Measurements from ENCODE around the gene FBH1. TPM values are rescaled to one million over a fixed set of nuclear protein-coding genes. Genes with fewer than 3 reads are reported as not detected.

The FBH1 gene
- polyA plus RNA-seq, 1 donor: 70.5 TPM

- H3K4me1 ChIP-seq (ENCODE audit: control insufficient read depth, insufficient read depth, low read length): no peaks in the 10 kb centered on the region
- H3K27me3 ChIP-seq (ENCODE audit: control insufficient read depth, insufficient read depth, low read length): no peaks in the 10 kb centered on the region
- peaks cover 12% of the 10 kb centered on the region for H3K36me3 ChIP-seq (ENCODE audit: control insufficient read depth, insufficient read depth, low read length)
- no peak overlapping the region for H3K27ac ChIP-seq (ENCODE audit: low read length)
- DNase-seq: no peak
- H3K9me3 ChIP-seq (ENCODE audit: control insufficient read depth, low read depth, low read length): no peaks in the 10 kb centered on the region
- WGBS (ENCODE audit: insufficient coverage, low lambda C conversion rate): no CpG with 5 or more reads among the region's 7 CpGs
- H3K4me3 ChIP-seq (ENCODE audit: low read length): no peak overlapping the region
These were observed 73.0 kb downstream of the FBH1 start for GRCh38 chr10:5963071-5963470.

- no peaks in the 10 kb centered on the region for H3K4me1 ChIP-seq (ENCODE audit: control insufficient read depth, insufficient read depth, low read length)
- peaks cover 12% of the 10 kb centered on the region for H3K36me3 ChIP-seq (ENCODE audit: control insufficient read depth, insufficient read depth, low read length)
- no peaks in the 10 kb centered on the region for H3K27me3 ChIP-seq (ENCODE audit: control insufficient read depth, insufficient read depth, low read length)
- H3K9me3 ChIP-seq (ENCODE audit: control insufficient read depth, low read depth, low read length): no peaks in the 10 kb centered on the region
- no peak overlapping the region for H3K27ac ChIP-seq (ENCODE audit: low read length)
- no peak for DNase-seq
- no peak overlapping the region for H3K4me3 ChIP-seq (ENCODE audit: low read length)
- 100% methylated on average over 1 of the region's 10 CpGs for WGBS (ENCODE audit: insufficient coverage, low lambda C conversion rate)
These were observed 73.5 kb downstream of the FBH1 start for GRCh38 chr10:5963591-5963990.

DNA sequence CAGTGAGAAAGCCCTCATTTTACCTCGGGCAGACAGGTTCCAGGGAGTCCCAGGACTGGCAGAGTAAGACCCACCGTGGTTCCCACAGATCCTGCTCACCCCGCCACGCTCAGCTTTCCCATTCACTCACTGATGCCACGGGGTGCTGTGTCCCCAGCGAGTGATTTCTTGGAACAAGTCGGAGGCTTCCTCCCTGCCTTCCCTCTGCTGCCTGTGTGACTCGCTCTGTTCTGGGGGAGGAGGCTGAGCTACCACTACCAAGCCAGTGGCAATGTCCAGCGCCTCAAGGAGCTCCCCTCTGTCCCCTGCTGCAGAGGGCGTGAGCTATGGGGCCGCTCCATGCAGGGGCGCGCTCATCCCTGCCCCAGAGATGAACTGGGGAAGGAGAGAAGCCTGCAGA is 74.7 kb downstream of the FBH1 start:
- no peak overlapping the region for H3K27ac ChIP-seq (ENCODE audit: low read length)

DNA sequence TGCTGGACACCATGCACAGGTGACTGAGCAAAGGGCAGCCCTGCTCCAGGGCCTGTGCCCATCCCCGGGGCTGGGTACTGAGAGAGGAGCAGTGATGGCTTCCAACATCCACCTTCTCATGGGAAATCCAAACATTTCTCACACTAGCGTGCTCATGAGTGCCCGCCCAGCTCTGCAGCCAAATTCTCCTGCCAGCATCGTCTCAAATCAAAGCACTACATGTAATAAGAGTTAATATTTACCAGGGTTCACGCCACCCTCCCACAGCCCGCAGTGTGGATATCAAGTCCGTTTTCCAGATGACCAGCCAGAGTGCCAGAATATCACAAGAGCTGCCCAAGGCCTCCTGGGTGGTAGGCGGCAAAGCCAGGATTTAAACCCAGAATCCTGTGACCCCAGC is 75.2 kb downstream of the FBH1 start:
- WGBS (ENCODE audit: insufficient coverage, low lambda C conversion rate): no CpG with 5 or more reads among the region's 8 CpGs
- no peak overlapping the region for H3K4me3 ChIP-seq (ENCODE audit: low read length)
- no peak overlapping the region for H3K27ac ChIP-seq (ENCODE audit: low read length)
- H3K27me3 ChIP-seq (ENCODE audit: control insufficient read depth, insufficient read depth, low read length): no peaks in the 10 kb centered on the region
- no peak for DNase-seq
- H3K36me3 ChIP-seq (ENCODE audit: control insufficient read depth, insufficient read depth, low read length): peaks cover 7% of the 10 kb centered on the region
- H3K4me1 ChIP-seq (ENCODE audit: control insufficient read depth, insufficient read depth, low read length): no peaks in the 10 kb centered on the region
- no peaks in the 10 kb centered on the region for H3K9me3 ChIP-seq (ENCODE audit: control insufficient read depth, low read depth, low read length)

More for the DNA sequence above, 74.7 kb downstream of the FBH1 start:
- no peaks in the 10 kb centered on the region for H3K4me1 ChIP-seq (ENCODE audit: control insufficient read depth, insufficient read depth, low read length)
- H3K9me3 ChIP-seq (ENCODE audit: control insufficient read depth, low read depth, low read length): no peaks in the 10 kb centered on the region
- H3K36me3 ChIP-seq (ENCODE audit: control insufficient read depth, insufficient read depth, low read length): peaks cover 11% of the 10 kb centered on the region
- WGBS (ENCODE audit: insufficient coverage, low lambda C conversion rate): no CpG with 5 or more reads among the region's 13 CpGs
- no peaks in the 10 kb centered on the region for H3K27me3 ChIP-seq (ENCODE audit: control insufficient read depth, insufficient read depth, low read length)
- no peak overlapping the region for H3K4me3 ChIP-seq (ENCODE audit: low read length)
- DNase-seq: no peak

- Histone ChIP-seq H3K4me3 (ENCODE audit: low read length) (no peak overlapping the region), H3K9me3 (ENCODE audit: control insufficient read depth, low read depth, low read length) (no peaks in the 10 kb centered on the region), H3K27me3 (ENCODE audit: control insufficient read depth, insufficient read depth, low read length) (no peaks in the 10 kb centered on the region), H3K36me3 (ENCODE audit: control insufficient read depth, insufficient read depth, low read length) (peaks cover under 1% of the 10 kb centered on the region), H3K4me1 (ENCODE audit: control insufficient read depth, insufficient read depth, low read length) (peaks cover 6% of the 10 kb centered on the region), H3K27ac (ENCODE audit: low read length) (no peak overlapping the region)
- no CpG with 5 or more reads among the region's 5 CpGs for WGBS (ENCODE audit: insufficient coverage, low lambda C conversion rate)
- no peak for DNase-seq
These were observed 78.1 kb downstream of the FBH1 start for GRCh38 chr10:5968037-5968680.

DNA sequence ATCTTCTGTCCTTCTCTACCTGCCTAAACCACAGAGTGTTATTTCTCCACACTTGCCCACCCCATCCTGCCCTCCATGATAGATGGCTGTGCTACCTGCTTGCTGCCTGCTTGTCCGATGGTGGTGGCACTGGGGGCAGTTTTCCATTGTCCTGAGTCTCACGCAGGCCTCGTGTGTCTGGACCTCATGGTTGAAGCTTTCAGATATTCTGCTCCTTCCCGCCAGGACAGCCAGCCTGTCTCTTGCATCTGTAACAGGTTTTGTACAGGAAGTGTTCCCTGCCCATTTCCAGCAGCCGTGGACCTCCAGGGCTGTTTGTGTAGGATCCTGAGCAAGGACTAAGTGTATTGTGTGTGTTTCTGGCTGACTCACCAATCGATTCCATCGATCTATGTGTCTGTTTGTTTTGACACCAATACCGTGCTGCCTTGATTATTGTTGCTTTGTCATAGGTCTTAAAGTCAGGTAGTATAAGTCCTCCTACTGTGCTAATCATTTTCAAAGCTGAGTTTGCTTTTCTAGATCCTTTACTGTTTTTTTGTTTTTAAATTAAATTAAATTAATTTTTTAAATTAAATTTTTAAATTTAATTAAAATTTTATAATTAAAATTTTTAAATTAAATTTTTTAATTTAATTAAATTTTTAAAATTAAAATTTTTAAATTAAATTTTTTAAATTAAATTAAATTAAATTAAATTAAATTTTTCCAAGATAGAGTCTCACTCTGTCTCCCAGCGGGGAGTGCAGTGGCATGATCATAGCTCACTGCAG is 78.8 kb downstream of the FBH1 start:
- no peak overlapping the region for H3K4me3 ChIP-seq (ENCODE audit: low read length)
- peaks cover 6% of the 10 kb centered on the region for H3K4me1 ChIP-seq (ENCODE audit: control insufficient read depth, insufficient read depth, low read length)
- no peak overlapping the region for H3K27ac ChIP-seq (ENCODE audit: low read length)
- WGBS (ENCODE audit: insufficient coverage, low lambda C conversion rate): no CpG with 5 or more reads among the region's 9 CpGs
- H3K27me3 ChIP-seq (ENCODE audit: control insufficient read depth, insufficient read depth, low read length): no peaks in the 10 kb centered on the region
- no peaks in the 10 kb centered on the region for H3K36me3 ChIP-seq (ENCODE audit: control insufficient read depth, insufficient read depth, low read length)
- no peaks in the 10 kb centered on the region for H3K9me3 ChIP-seq (ENCODE audit: control insufficient read depth, low read depth, low read length)
- no peak for DNase-seq

GRCh38 chr10:5970066-5970465 is 80.0 kb downstream of the FBH1 start:
- H3K4me3 ChIP-seq (ENCODE audit: low read length): no peak overlapping the region
- no peak overlapping the region for H3K27ac ChIP-seq (ENCODE audit: low read length)
- no CpG with 5 or more reads among the region's 2 CpGs for WGBS (ENCODE audit: insufficient coverage, low lambda C conversion rate)
- H3K9me3 ChIP-seq (ENCODE audit: control insufficient read depth, low read depth, low read length): no peaks in the 10 kb centered on the region
- H3K27me3 ChIP-seq (ENCODE audit: control insufficient read depth, insufficient read depth, low read length): no peaks in the 10 kb centered on the region
- no peak for DNase-seq
- peaks cover 6% of the 10 kb centered on the region for H3K4me1 ChIP-seq (ENCODE audit: control insufficient read depth, insufficient read depth, low read length)
- H3K36me3 ChIP-seq (ENCODE audit: control insufficient read depth, insufficient read depth, low read length): no peaks in the 10 kb centered on the region

GRCh38 chr10:5970527-5970926 is 80.5 kb downstream of the FBH1 start:
- Histone ChIP-seq H3K9me3 (ENCODE audit: control insufficient read depth, low read depth, low read length) (no peaks in the 10 kb centered on the region), H3K27ac (ENCODE audit: low read length) (no peak overlapping the region), H3K4me3 (ENCODE audit: low read length) (no peak overlapping the region), H3K27me3 (ENCODE audit: control insufficient read depth, insufficient read depth, low read length) (no peaks in the 10 kb centered on the region), H3K4me1 (ENCODE audit: control insufficient read depth, insufficient read depth, low read length) (peaks cover 6% of the 10 kb centered on the region), H3K36me3 (ENCODE audit: control insufficient read depth, insufficient read depth, low read length) (no peaks in the 10 kb centered on the region)
- WGBS (ENCODE audit: insufficient coverage, low lambda C conversion rate): 100% methylated on average over 1 of the region's 3 CpGs
- DNase-seq: no peak

GRCh38 chr10:5971315-5971832 is 81.3 kb downstream of the FBH1 start:
- 0% methylated on average over 1 of the region's 8 CpGs for WGBS (ENCODE audit: insufficient coverage, low lambda C conversion rate)
- H3K27me3 ChIP-seq (ENCODE audit: control insufficient read depth, insufficient read depth, low read length): no peaks in the 10 kb centered on the region
- peaks cover 13% of the 10 kb centered on the region for H3K4me1 ChIP-seq (ENCODE audit: control insufficient read depth, insufficient read depth, low read length)
- H3K27ac ChIP-seq (ENCODE audit: low read length): peak overlapping the region; percentile 9
- H3K4me3 ChIP-seq (ENCODE audit: low read length): no peak overlapping the region
- no peaks in the 10 kb centered on the region for H3K9me3 ChIP-seq (ENCODE audit: control insufficient read depth, low read depth, low read length)
- H3K36me3 ChIP-seq (ENCODE audit: control insufficient read depth, insufficient read depth, low read length): no peaks in the 10 kb centered on the region
- peak; percentile 67 to 82 for DNase-seq

- H3K27me3 ChIP-seq (ENCODE audit: control insufficient read depth, insufficient read depth, low read length): no peaks in the 10 kb centered on the region
- peaks cover 14% of the 10 kb centered on the region for H3K4me1 ChIP-seq (ENCODE audit: control insufficient read depth, insufficient read depth, low read length)
- no peak overlapping the region for H3K4me3 ChIP-seq (ENCODE audit: low read length)
- no peak for DNase-seq
- no peak overlapping the region for H3K27ac ChIP-seq (ENCODE audit: low read length)
- no peaks in the 10 kb centered on the region for H3K36me3 ChIP-seq (ENCODE audit: control insufficient read depth, insufficient read depth, low read length)
- H3K9me3 ChIP-seq (ENCODE audit: control insufficient read depth, low read depth, low read length): no peaks in the 10 kb centered on the region
- WGBS (ENCODE audit: insufficient coverage, low lambda C conversion rate): no CpG with 5 or more reads among the region's 4 CpGs
These were observed 81.8 kb downstream of the FBH1 start for GRCh38 chr10:5971886-5972285.
